A549 (cell line): Measurements from ENCODE around the gene LCNL1.

Source experiments
- BHLHE40 ChIP-seq: IDR thresholded peaks from 2 replicates; pipeline ENCODE4 v1.6.1; 2012; ENCODE audit warnings: low read depth, low read length, inconsistent platforms
- CHD4 ChIP-seq: fragments of 200-600 bp; sonication (generic); IDR thresholded peaks from 2 replicates; pipeline ENCODE4 v1.6.1; 2016; ENCODE audit warnings: antibody characterized with exemption, mild to moderate bottlenecking, borderline replicate concordance
- CTCF ChIP-seq: fragments of >200 bp; sonication (Bioruptor Twin); formaldehyde crosslinking; IDR thresholded peaks from 3 replicates; pipeline ENCODE4 v1.5.1; 2016
- EP300 ChIP-seq, 2 experiments: fragments of >200 bp; sonication (Bioruptor Twin); formaldehyde crosslinking; IDR thresholded peaks; 2 replicates in 1 of 2; 3 replicates in 1 of 2; pipeline ENCODE4 v1.6.1; 2016 to 2017
- FOSL2 ChIP-seq, 2 experiments: fragments of 450-650 bp in 1 of 2; fragments of >200 bp in 1 of 2; sonication (Bioruptor Twin) in 1 of 2; formaldehyde crosslinking; IDR thresholded peaks; 2 replicates each; pipeline versions ENCODE4 v1.5.0 to v1.6.1; 2016 to 2020; ENCODE audit warnings: mild to moderate bottlenecking in 1 of 2, moderate library complexity in 1 of 2
- HES2 ChIP-seq: fragments of >200 bp; sonication (Bioruptor Twin); formaldehyde crosslinking; IDR thresholded peaks from 2 replicates; pipeline ENCODE4 v1.6.1; 2016
- MAX ChIP-seq: IDR thresholded peaks from 2 replicates; pipeline ENCODE4 v1.6.1; 2012
- PBX3 ChIP-seq: IDR thresholded peaks from 2 replicates; pipeline ENCODE4 v1.6.1; 2012
- POLR2A ChIP-seq: IDR thresholded peaks from 2 replicates; pipeline ENCODE4 v1.6.1; 2012; ENCODE audit warnings: mild to moderate bottlenecking, low read length
- RFX5 ChIP-seq: fragments of 450-650 bp; IDR thresholded peaks from 2 replicates; pipeline ENCODE4 v1.7.1; 2014; ENCODE audit warnings: antibody characterized with exemption, mild to moderate bottlenecking, moderate library complexity
- SMC3 ChIP-seq: fragments of >200 bp; sonication (Bioruptor Twin); formaldehyde crosslinking; IDR thresholded peaks from 3 replicates; pipeline ENCODE4 v1.6.1; 2018; ENCODE audit warnings: inconsistent platforms

- TF ChIP-seq BHLHE40 (no peak), PBX3 (no peak), CTCF (no peak), RFX5 (no peak), POLR2A (no peak), MAX (no peak), EP300 (IDR thresholded peaks at IDR 0.05) (no peak), HES2 (no peak), FOSL2 (IDR thresholded peaks at IDR 0.05) (no peak), FOSL2 (CRISPR knock-in tag; IDR thresholded peaks at IDR 0.05) (no peak), SMC3 (no peak), CHD4 (no peak)
These were observed 48.5 kb upstream of the LCNL1 start for GRCh38 chr9:136934277-136934676.
